LNCAP (cell line): ENCODE data around the gene GLT8D1.

Experiments
- CTCF ChIP-seq: fragments of 450-650 bp; IDR thresholded peaks from 2 replicates; pipeline ENCODE4 v1.5.1; 2017; ENCODE audit warnings: mild to moderate bottlenecking

Gene GLT8D1

GRCh38 chr3:52693071-52693470, 12.5 kb downstream of the GLT8D1 start:
- no peak for TF ChIP-seq CTCF

- no peak for TF ChIP-seq CTCF
Observed at GRCh38 chr3:52690560-52690959, 15.0 kb downstream of the GLT8D1 start.

- TF ChIP-seq CTCF, result no peak
Observed at GRCh38 chr3:52689151-52689550, 16.4 kb downstream of the GLT8D1 start.

GRCh38 chr3:52688266-52688665, 17.3 kb downstream of the GLT8D1 start:
- no peak for TF ChIP-seq CTCF

GRCh38 chr3:52685709-52686691, 19.6 kb downstream of the GLT8D1 start, which contains the start of the genes GNL3 and PBRM1:
Gene GNL3 (plus strand): TSS chr3:52686032. CDS start chr3:52686093, 61 bp downstream.
Gene PBRM1 (minus strand): TSS chr3:52685913.
- TF ChIP-seq CTCF, result no peak

GRCh38 chr3:52685285-52685708, 20.3 kb downstream of the GLT8D1 start:
- no peak for TF ChIP-seq CTCF

GRCh38 chr3:52684184-52684583, 21.4 kb downstream of the GLT8D1 start:
- no peak for TF ChIP-seq CTCF
